MM.1S (cell line): Measurements from ENCODE around the gene BTBD6.

ENCODE experiments used
- DNase-seq: peaks from one replicate; pipeline ENCODE4 v3.0.0-alpha.2; 2015
- H2AFZ ChIP-seq: fragments of 300-600 bp; sonication (generic); 2 replicates; pipeline ENCODE4 v1.6.0; 2016; ENCODE audit warnings: antibody characterized with exemption, low read length
- H3F3A ChIP-seq: fragments of 300-600 bp; sonication (generic); 2 replicates; pipeline ENCODE4 v1.6.1; 2016; ENCODE audit warnings: mild to moderate bottlenecking, antibody characterized with exemption, low read length, moderate library complexity, mixed read lengths; ENCODE audit not compliant: insufficient read depth
- H3K27ac ChIP-seq: fragments of 300-600 bp; sonication (generic); 2 replicates; pipeline ENCODE4 v1.5.1; 2016; ENCODE audit warnings: mild to moderate bottlenecking, low read length
- H3K27me3 ChIP-seq: fragments of 300-600 bp; sonication (generic); replicated peaks from 2 replicates; pipeline ENCODE4 v1.6.0; 2016; ENCODE audit warnings: low read length; ENCODE audit not compliant: insufficient read depth
- H3K36me3 ChIP-seq: fragments of 300-600 bp; sonication (generic); replicated peaks from 2 replicates; pipeline ENCODE4 v1.6.1; 2016; ENCODE audit warnings: mild to moderate bottlenecking, low read length, mixed read lengths; ENCODE audit not compliant: insufficient read depth
- H3K4me1 ChIP-seq: fragments of 300-600 bp; sonication (generic); 2 replicates; pipeline ENCODE4 v1.6.1; 2016; ENCODE audit warnings: low read length, mixed read lengths
- H3K4me2 ChIP-seq: fragments of 300-600 bp; sonication (generic); 2 replicates; pipeline ENCODE4 v1.6.0; 2016; ENCODE audit warnings: low read depth, low read length
- H3K4me3 ChIP-seq: fragments of 300-600 bp; sonication (generic); 2 replicates; pipeline ENCODE4 v1.5.1; 2016; ENCODE audit warnings: low read length, mixed read lengths
- H3K79me2 ChIP-seq: fragments of 300-600 bp; sonication (generic); 2 replicates; pipeline ENCODE4 v1.6.1; 2016; ENCODE audit warnings: mixed run types, low read length, mixed read lengths
- H3K9ac ChIP-seq: fragments of 300-600 bp; sonication (generic); 2 replicates; pipeline ENCODE4 v1.6.1; 2016; ENCODE audit warnings: low read length, mixed read lengths
- H3K9me2 ChIP-seq: fragments of 300-600 bp; sonication (generic); replicated peaks from 2 replicates; pipeline ENCODE4 v1.6.1; 2016; ENCODE audit warnings: mild to moderate bottlenecking, low read length, mixed read lengths; ENCODE audit not compliant: insufficient read depth
- H3K9me3 ChIP-seq: fragments of 300-600 bp; sonication (generic); replicated peaks from 2 replicates; pipeline ENCODE4 v1.6.1; 2016; ENCODE audit warnings: mild to moderate bottlenecking, low read length, mixed read lengths; ENCODE audit not compliant: insufficient read depth
- H4K20me1 ChIP-seq: fragments of 300-600 bp; sonication (generic); 2 replicates; pipeline ENCODE4 v1.6.1; 2016; ENCODE audit warnings: mild to moderate bottlenecking, low read length, moderate library complexity, mixed read lengths; ENCODE audit not compliant: insufficient read depth
- EZH2 ChIP-seq: fragments of 300-600 bp; sonication (generic); optimal IDR thresholded peaks from 2 replicates; pipeline ENCODE3; 2017; ENCODE audit warnings: low read depth, mild to moderate bottlenecking, antibody characterized with exemption, low read length, mixed read lengths
- EZH2phosphoT487 ChIP-seq: fragments of 300-600 bp; sonication (generic); IDR thresholded peaks from 2 replicates; pipeline ENCODE4 v1.6.1; 2018; ENCODE audit warnings: antibody characterized with exemption, low read length
- TF ChIP-seq, protein P1 (sequence below): fragments of 300-600 bp; sonication (generic); IDR thresholded peaks from 2 replicates; pipeline ENCODE4 v1.5.1; 2016; ENCODE audit warnings: antibody characterized with exemption, low read length, mixed read lengths

BTBD6 gene

GRCh38 chr14:105220699-105221597 lies 27.4 kb upstream of the BTBD6 start:
- Histone ChIP-seq H3K27me3 (no peaks in the 10 kb centered on the region), H3K4me3 (no peak overlapping the region), H3K9ac (no peak overlapping the region), H3K27ac (no peak overlapping the region), H3K9me2 (no peaks in the 10 kb centered on the region), H3K4me2 (no peak overlapping the region), H3K36me3 (no peaks in the 10 kb centered on the region), H2AFZ (no peak overlapping the region), H3K79me2 (no peaks in the 10 kb centered on the region), H3F3A (no peaks in the 10 kb centered on the region), H4K20me1 (no peaks in the 10 kb centered on the region), H3K4me1 (no peaks in the 10 kb centered on the region), H3K9me3 (no peaks in the 10 kb centered on the region)
- no peak for TF ChIP-seq EZH2phosphoT487
- no peak for TF ChIP-seq EZH2
- TF ChIP-seq, protein P1, sequence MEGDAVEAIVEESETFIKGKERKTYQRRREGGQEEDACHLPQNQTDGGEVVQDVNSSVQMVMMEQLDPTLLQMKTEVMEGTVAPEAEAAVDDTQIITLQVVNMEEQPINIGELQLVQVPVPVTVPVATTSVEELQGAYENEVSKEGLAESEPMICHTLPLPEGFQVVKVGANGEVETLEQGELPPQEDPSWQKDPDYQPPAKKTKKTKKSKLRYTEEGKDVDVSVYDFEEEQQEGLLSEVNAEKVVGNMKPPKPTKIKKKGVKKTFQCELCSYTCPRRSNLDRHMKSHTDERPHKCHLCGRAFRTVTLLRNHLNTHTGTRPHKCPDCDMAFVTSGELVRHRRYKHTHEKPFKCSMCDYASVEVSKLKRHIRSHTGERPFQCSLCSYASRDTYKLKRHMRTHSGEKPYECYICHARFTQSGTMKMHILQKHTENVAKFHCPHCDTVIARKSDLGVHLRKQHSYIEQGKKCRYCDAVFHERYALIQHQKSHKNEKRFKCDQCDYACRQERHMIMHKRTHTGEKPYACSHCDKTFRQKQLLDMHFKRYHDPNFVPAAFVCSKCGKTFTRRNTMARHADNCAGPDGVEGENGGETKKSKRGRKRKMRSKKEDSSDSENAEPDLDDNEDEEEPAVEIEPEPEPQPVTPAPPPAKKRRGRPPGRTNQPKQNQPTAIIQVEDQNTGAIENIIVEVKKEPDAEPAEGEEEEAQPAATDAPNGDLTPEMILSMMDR = no peak
- DNase-seq = no peak

DNA sequence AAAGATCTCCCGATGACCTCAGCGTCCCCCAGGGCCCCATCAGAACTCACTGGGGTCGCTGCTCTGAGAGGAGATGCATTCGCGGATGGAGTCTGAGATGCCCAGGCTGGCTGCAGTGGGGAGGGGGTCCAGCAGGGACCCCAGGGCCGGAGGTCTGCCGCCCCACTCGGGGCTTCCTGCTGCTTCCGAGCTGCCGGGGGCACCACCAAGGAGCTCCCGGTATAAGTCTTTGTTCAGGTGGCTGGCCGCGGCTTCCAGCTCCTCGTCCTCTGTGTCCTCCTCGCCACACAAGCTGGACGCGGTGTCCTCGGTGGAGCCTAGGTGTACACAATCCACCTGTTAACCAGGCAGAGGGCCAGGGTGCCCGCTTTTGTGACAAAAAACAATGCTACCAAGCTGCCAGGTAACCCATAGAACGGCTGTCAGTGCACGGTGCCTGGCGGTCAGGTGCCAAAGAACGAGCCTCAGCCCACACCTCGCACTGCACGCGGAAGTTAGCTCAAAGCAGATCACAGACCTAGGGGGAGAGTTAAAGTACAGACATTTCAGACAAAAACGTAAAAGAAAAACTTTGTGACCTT lies 26.6 kb upstream of the BTBD6 start:
- Histone ChIP-seq H3K9me2 (no peaks in the 10 kb centered on the region), H3K27me3 (no peaks in the 10 kb centered on the region), H3K9me3 (no peaks in the 10 kb centered on the region), H3K79me2 (no peaks in the 10 kb centered on the region), H4K20me1 (no peaks in the 10 kb centered on the region), H3K27ac (no peak overlapping the region), H3K36me3 (no peaks in the 10 kb centered on the region), H2AFZ (no peak overlapping the region), H3F3A (no peaks in the 10 kb centered on the region), H3K9ac (no peak overlapping the region), H3K4me3 (no peak overlapping the region), H3K4me2 (no peak overlapping the region), H3K4me1 (no peaks in the 10 kb centered on the region)
- no peak for TF ChIP-seq EZH2phosphoT487
- TF ChIP-seq, protein P1 = no peak
- TF ChIP-seq EZH2 = no peak
- DNase-seq = no peak

DNA sequence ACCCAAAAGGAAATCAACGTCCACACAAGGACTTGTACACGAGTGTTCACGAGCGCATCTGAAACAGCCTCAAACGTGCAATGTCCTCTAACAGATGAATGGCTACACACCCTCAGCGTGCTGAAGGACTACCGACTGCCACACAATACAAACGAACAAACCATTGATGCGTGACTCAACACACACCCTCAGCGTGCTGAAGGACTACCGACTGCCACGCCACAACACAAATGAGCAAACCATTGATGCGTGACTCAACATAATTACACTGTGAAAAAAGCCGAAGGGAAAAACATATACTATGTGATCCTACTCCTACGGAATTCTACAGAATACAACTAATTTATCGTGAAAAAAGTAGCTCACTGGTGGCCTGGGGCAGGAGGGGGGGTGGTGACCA lies 25.1 kb upstream of the BTBD6 start:
- Histone ChIP-seq H3K4me2 (no peak overlapping the region), H3K79me2 (no peaks in the 10 kb centered on the region), H3F3A (no peaks in the 10 kb centered on the region), H2AFZ (no peak overlapping the region), H3K9me3 (no peaks in the 10 kb centered on the region), H3K4me1 (no peaks in the 10 kb centered on the region), H3K9ac (no peak overlapping the region), H3K27ac (no peak overlapping the region), H3K27me3 (no peaks in the 10 kb centered on the region), H4K20me1 (no peaks in the 10 kb centered on the region), H3K36me3 (no peaks in the 10 kb centered on the region), H3K4me3 (no peak overlapping the region), H3K9me2 (no peaks in the 10 kb centered on the region)
- TF ChIP-seq EZH2phosphoT487 (no peak), EZH2 (no peak)
- TF ChIP-seq, protein P1 = no peak
- no peak for DNase-seq
